ENCODE results near the gene VPS26A. TPM values are rescaled to one million over a fixed set of nuclear protein-coding genes. Genes with fewer than 3 reads are reported as not detected.

Gene VPS26A
- total RNA-seq, 1 donor = 41.3 TPM

- no peaks in the 10 kb centered on the region for H3K79me2 ChIP-seq (ENCODE audit: insufficient read depth, low read length)
- H3K27me3 ChIP-seq (ENCODE audit: insufficient read depth, low read length) = no peaks in the 10 kb centered on the region
- H3K4me3 ChIP-seq (ENCODE audit: insufficient read depth, low read length) = no peak overlapping the region
- peaks cover 6% of the 10 kb centered on the region for H3K4me1 ChIP-seq (ENCODE audit: insufficient read depth, low read length)
- H3K36me3 ChIP-seq (ENCODE audit: insufficient read depth, low read length) = peaks cover 1% of the 10 kb centered on the region
- no peak overlapping the region for H3K27ac ChIP-seq (ENCODE audit: low read depth, low read length)
- no peak overlapping the region for H3K4me2 ChIP-seq (ENCODE audit: insufficient read depth, low read length)
- no peak overlapping the region for H2AFZ ChIP-seq (ENCODE audit: low read length)
- no peaks in the 10 kb centered on the region for H3K9me3 ChIP-seq (ENCODE audit: low read depth, low read length)
- peak; percentile 17 for DNase-seq (ENCODE audit: insufficient read length, low spot score, missing footprints)
- no peaks in the 10 kb centered on the region for H4K20me1 ChIP-seq (ENCODE audit: insufficient read depth, low read length)
- no peak for TF ChIP-seq CTCF (IDR thresholded peaks at IDR 0.05; ENCODE audit: extremely low read depth, low read depth, low read length)
These were observed 89.8 kb downstream of the VPS26A start for GRCh38 chr10:69213591-69214311.

GRCh38 chr10:69214666-69215131, 90.7 kb downstream of the VPS26A start:
- peaks cover 6% of the 10 kb centered on the region for H3K4me1 ChIP-seq (ENCODE audit: insufficient read depth, low read length)
- no peak for DNase-seq (ENCODE audit: insufficient read length, low spot score, missing footprints)
- no peak overlapping the region for H3K4me2 ChIP-seq (ENCODE audit: insufficient read depth, low read length)
- no peaks in the 10 kb centered on the region for H3K79me2 ChIP-seq (ENCODE audit: insufficient read depth, low read length)
- no peak overlapping the region for H3K27ac ChIP-seq (ENCODE audit: low read depth, low read length)
- H3K36me3 ChIP-seq (ENCODE audit: insufficient read depth, low read length) = no peaks in the 10 kb centered on the region
- H3K27me3 ChIP-seq (ENCODE audit: insufficient read depth, low read length) = no peaks in the 10 kb centered on the region
- H2AFZ ChIP-seq (ENCODE audit: low read length) = no peak overlapping the region
- no peaks in the 10 kb centered on the region for H4K20me1 ChIP-seq (ENCODE audit: insufficient read depth, low read length)
- H3K9me3 ChIP-seq (ENCODE audit: low read depth, low read length) = no peaks in the 10 kb centered on the region
- no peak overlapping the region for H3K4me3 ChIP-seq (ENCODE audit: insufficient read depth, low read length)
- no peak for TF ChIP-seq CTCF (IDR thresholded peaks at IDR 0.05; ENCODE audit: extremely low read depth, low read depth, low read length)

- H3K27ac ChIP-seq (ENCODE audit: low read depth, low read length) = no peak overlapping the region
- peaks cover 6% of the 10 kb centered on the region for H3K4me1 ChIP-seq (ENCODE audit: insufficient read depth, low read length)
- H3K4me3 ChIP-seq (ENCODE audit: insufficient read depth, low read length) = peak overlapping the region; percentile 23
- H3K36me3 ChIP-seq (ENCODE audit: insufficient read depth, low read length) = no peaks in the 10 kb centered on the region
- no peak for DNase-seq (ENCODE audit: insufficient read length, low spot score, missing footprints)
- no peaks in the 10 kb centered on the region for H4K20me1 ChIP-seq (ENCODE audit: insufficient read depth, low read length)
- H3K27me3 ChIP-seq (ENCODE audit: insufficient read depth, low read length) = no peaks in the 10 kb centered on the region
- no peaks in the 10 kb centered on the region for H3K79me2 ChIP-seq (ENCODE audit: insufficient read depth, low read length)
- no peaks in the 10 kb centered on the region for H3K9me3 ChIP-seq (ENCODE audit: low read depth, low read length)
- peak overlapping the region; percentile 36 for H2AFZ ChIP-seq (ENCODE audit: low read length)
- peak overlapping the region; percentile 23 for H3K4me2 ChIP-seq (ENCODE audit: insufficient read depth, low read length)
- TF ChIP-seq CTCF (IDR thresholded peaks at IDR 0.05; ENCODE audit: extremely low read depth, low read depth, low read length) = no peak
These were observed 91.6 kb downstream of the VPS26A start for GRCh38 chr10:69215405-69216171.

- H2AFZ ChIP-seq (ENCODE audit: low read length) = no peak overlapping the region
- no peak overlapping the region for H3K27ac ChIP-seq (ENCODE audit: low read depth, low read length)
- peaks cover 6% of the 10 kb centered on the region for H3K4me1 ChIP-seq (ENCODE audit: insufficient read depth, low read length)
- DNase-seq (ENCODE audit: insufficient read length, low spot score, missing footprints) = no peak
- no peak overlapping the region for H3K4me3 ChIP-seq (ENCODE audit: insufficient read depth, low read length)
- no peaks in the 10 kb centered on the region for H3K9me3 ChIP-seq (ENCODE audit: low read depth, low read length)
- no peaks in the 10 kb centered on the region for H3K27me3 ChIP-seq (ENCODE audit: insufficient read depth, low read length)
- H4K20me1 ChIP-seq (ENCODE audit: insufficient read depth, low read length) = no peaks in the 10 kb centered on the region
- no peaks in the 10 kb centered on the region for H3K79me2 ChIP-seq (ENCODE audit: insufficient read depth, low read length)
- no peak overlapping the region for H3K4me2 ChIP-seq (ENCODE audit: insufficient read depth, low read length)
- no peak for TF ChIP-seq CTCF (IDR thresholded peaks at IDR 0.05; ENCODE audit: extremely low read depth, low read depth, low read length)
- H3K36me3 ChIP-seq (ENCODE audit: insufficient read depth, low read length) = no peaks in the 10 kb centered on the region
These were observed 92.7 kb downstream of the VPS26A start for GRCh38 chr10:69216577-69217118.
